ENCODE measurements around the gene FUOM. TPM values are rescaled to one million over a fixed set of nuclear protein-coding genes. Genes with fewer than 3 reads are reported as not detected.

The FUOM gene
- total and polyA plus RNA-seq, 2 of the 8 experiments (the other 6 are each of a cell fraction or from before 2014, with no cell fraction given): 22.0 to 30.4 TPM

DNA sequence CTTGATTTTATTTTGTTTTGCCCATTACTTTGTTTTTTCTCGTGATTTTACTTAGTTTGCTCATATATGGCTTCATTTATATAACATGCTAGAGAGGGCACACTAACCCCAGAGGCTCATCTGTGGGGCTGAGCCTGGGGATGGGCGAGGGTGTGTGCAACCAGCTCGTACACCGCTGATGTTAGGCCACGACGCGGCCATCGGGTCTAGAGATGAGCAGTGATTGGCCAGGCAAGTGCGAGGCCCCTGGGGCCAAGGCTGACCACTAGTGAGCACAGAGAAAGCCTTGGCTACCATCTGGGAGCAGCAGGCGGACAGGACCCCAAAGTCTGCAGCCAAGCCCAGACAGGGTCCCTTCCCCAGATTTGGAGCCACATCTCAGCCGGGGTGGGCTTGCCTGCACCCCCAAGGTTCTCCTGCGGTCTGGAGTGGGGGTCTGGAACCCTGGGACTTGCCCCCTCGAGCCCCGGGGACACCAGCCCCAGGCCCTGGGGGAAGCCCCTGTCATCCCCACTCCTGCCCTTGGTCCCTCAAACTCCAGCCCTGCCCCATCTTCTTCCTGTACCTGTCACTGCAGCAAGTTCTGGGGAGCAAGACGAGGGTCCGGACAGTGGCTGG lies 3.7 kb downstream of the FUOM start:
- H3K36me3 ChIP-seq (ENCODE audit: control insufficient read depth in 2 of 4, insufficient read depth in 4 of 4, low read length in 3 of 4): no peaks in the 10 kb centered on the region; a peak in 2 of 8 replicates
- H3K9ac ChIP-seq (replicated peaks in 1 of 4; ENCODE audit: extremely low read depth in 1 of 4, low read depth in 3 of 4, low read length in 3 of 4): no peak overlapping the region
- H2BK15ac ChIP-seq (ENCODE audit: low read length): no peak overlapping the region
- H3K79me1 ChIP-seq (ENCODE audit: low read depth, low read length): no peaks in the 10 kb centered on the region; the same call in 1 of the 2 replicates
- no peak overlapping the region for H3K56ac ChIP-seq (replicated peaks; ENCODE audit: insufficient read length, low read depth, low read length)
- H3K4me2 ChIP-seq (ENCODE audit: insufficient read depth in 1 of 2, low read depth in 2 of 2, low read length in 2 of 2): no peak overlapping the region
- no peak overlapping the region for H2BK12ac ChIP-seq (ENCODE audit: low read depth, low read length)
- H3K4me1 ChIP-seq (replicated peaks in 1 of 4; ENCODE audit: control insufficient read depth in 3 of 4, insufficient read depth in 4 of 4, low read length in 3 of 4): peaks cover 0 to 15% (median 5%) of the 10 kb centered on the region in 4 experiments; a peak in 4 of 7 replicates
- H3K23ac ChIP-seq (ENCODE audit: insufficient read length): no peak overlapping the region
- no peaks in the 10 kb centered on the region for H3K79me2 ChIP-seq (ENCODE audit: control insufficient read depth in 1 of 2, insufficient read depth in 2 of 2, low read length in 2 of 2)
- no peaks in the 10 kb centered on the region for H3K9me3 ChIP-seq (ENCODE audit: insufficient read depth in 2 of 2, low read depth in 1 of 2, low read length in 1 of 2)
- H3K27me3 ChIP-seq (replicated peaks in 1 of 4; ENCODE audit: control insufficient read depth in 3 of 4, extremely low read depth in 1 of 4, insufficient read depth in 3 of 4, low read length in 3 of 4): peaks cover 0 to 5% (median 0%) of the 10 kb centered on the region in 4 experiments; a peak in 3 of 7 replicates
- H3K18ac ChIP-seq (ENCODE audit: extremely low read depth, low read length): no peak overlapping the region
- no peak overlapping the region for H3K14ac ChIP-seq (ENCODE audit: insufficient read length)
- peak overlapping the region; percentile 23; the same call in 1 of the 2 replicates for H4K8ac ChIP-seq (ENCODE audit: extremely low read depth, insufficient read depth, low read length)
- no peak overlapping the region for H2BK120ac ChIP-seq (replicated peaks; ENCODE audit: low read depth, low read length)
- no peak overlapping the region for H4K5ac ChIP-seq (ENCODE audit: insufficient read length, low read depth, low read length)
- FAIRE-seq (no peak), DNase-seq (ENCODE audit: low read depth in 1 of 2, low spot score in 2 of 2) (no peak)
- peaks cover 7% of the 10 kb centered on the region; the same call in 1 of the 2 replicates for H3K23me2 ChIP-seq (ENCODE audit: low read depth, low read length)
- no peak overlapping the region for H2BK20ac ChIP-seq (ENCODE audit: low read length)
- ChIA-PET CTCF (ENCODE audit: partially characterized antibody) (interaction anchor here (1.0 to 4.9 kb wide), 5 partner anchors 9 to 46 kb away, joined by 4 to 57 read pairs (median 7); no protein-coding TSS in a partner anchor), POLR2A (ENCODE audit: partially characterized antibody) (interaction anchor here (1.0 to 1.9 kb wide), 6 partner anchors 11 to 67 kb away, joined by 3 to 7 read pairs (median 4); partner anchors contain the start of gene CALY)
- peaks cover 7 to 21% of the 10 kb centered on the region in 2 experiments for H4K20me1 ChIP-seq (replicated peaks in 1 of 2; ENCODE audit: control insufficient read depth in 1 of 2, insufficient read depth in 2 of 2, low read length in 2 of 2)
- H4K91ac ChIP-seq (replicated peaks; ENCODE audit: insufficient read length, low read length): no peak overlapping the region
- no peak overlapping the region for H3K4me3 ChIP-seq (ENCODE audit: extremely low read depth in 1 of 4, insufficient read depth in 2 of 4, low read depth in 3 of 4, low read length in 4 of 4)
- no peak overlapping the region for H3K4ac ChIP-seq (replicated peaks; ENCODE audit: insufficient read length, low read depth, low read length)
- 86% methylated on average over 15 of the region's 16 CpGs; no CpG with 5 or more reads in 1 of the 2 experiments for WGBS, 2 experiments (ENCODE audit: extremely low coverage in 1 of 2, insufficient coverage in 1 of 2, insufficient read length in 1 of 2, insufficient replicate concordance in 2 of 2, low coverage in 1 of 2, low lambda C conversion rate in 2 of 2, missing lambda C conversion rate in 1 of 2)
- no peak overlapping the region for H2BK5ac ChIP-seq (ENCODE audit: low read depth, low read length)
- no peak overlapping the region for H2AFZ ChIP-seq (ENCODE audit: low read length)
- no peak overlapping the region for H2AK5ac ChIP-seq (ENCODE audit: low read depth, low read length)
- no peak overlapping the region for H3K27ac ChIP-seq (ENCODE audit: low read depth, low read length)
- TF ChIP-seq SUZ12 (IDR thresholded peaks at IDR 0.05; ENCODE audit: low read length) (no peak), BCL11A (IDR thresholded peaks at IDR 0.05; ENCODE audit: low read depth in 2 of 2, low read length in 2 of 2) (no peak), KDM1A (IDR thresholded peaks at IDR 0.05; ENCODE audit: borderline replicate concordance, low read length) (no peak), RBBP5 (IDR thresholded peaks at IDR 0.05; ENCODE audit: borderline replicate concordance, low read depth, low read length) (no peak), MAFK (IDR thresholded peaks at IDR 0.05; ENCODE audit: low read depth, low read length) (no peak), JUND (IDR thresholded peaks at IDR 0.05; ENCODE audit: low read length) (no peak), SAP30 (IDR thresholded peaks at IDR 0.05; ENCODE audit: insufficient read depth, insufficient replicate concordance, low read length) (no peak), TAF1 (IDR thresholded peaks at IDR 0.05; ENCODE audit: low read depth, low read length) (no peak), SRF (IDR thresholded peaks at IDR 0.05; ENCODE audit: low read depth, low read length) (no peak), SP1 (IDR thresholded peaks at IDR 0.05; ENCODE audit: low read depth, low read length) (no peak)
- TF ChIP-seq, protein P1, sequence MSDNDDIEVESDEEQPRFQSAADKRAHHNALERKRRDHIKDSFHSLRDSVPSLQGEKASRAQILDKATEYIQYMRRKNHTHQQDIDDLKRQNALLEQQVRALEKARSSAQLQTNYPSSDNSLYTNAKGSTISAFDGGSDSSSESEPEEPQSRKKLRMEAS (IDR thresholded peaks at IDR 0.05): no peak
- TF ChIP-seq, protein P2, sequence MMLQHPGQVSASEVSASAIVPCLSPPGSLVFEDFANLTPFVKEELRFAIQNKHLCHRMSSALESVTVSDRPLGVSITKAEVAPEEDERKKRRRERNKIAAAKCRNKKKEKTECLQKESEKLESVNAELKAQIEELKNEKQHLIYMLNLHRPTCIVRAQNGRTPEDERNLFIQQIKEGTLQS (IDR thresholded peaks at IDR 0.05; ENCODE audit: insufficient read depth, low read depth, low read length): no peak
